Measurements from ENCODE around the gene GFOD1.

The GFOD1 gene

DNA sequence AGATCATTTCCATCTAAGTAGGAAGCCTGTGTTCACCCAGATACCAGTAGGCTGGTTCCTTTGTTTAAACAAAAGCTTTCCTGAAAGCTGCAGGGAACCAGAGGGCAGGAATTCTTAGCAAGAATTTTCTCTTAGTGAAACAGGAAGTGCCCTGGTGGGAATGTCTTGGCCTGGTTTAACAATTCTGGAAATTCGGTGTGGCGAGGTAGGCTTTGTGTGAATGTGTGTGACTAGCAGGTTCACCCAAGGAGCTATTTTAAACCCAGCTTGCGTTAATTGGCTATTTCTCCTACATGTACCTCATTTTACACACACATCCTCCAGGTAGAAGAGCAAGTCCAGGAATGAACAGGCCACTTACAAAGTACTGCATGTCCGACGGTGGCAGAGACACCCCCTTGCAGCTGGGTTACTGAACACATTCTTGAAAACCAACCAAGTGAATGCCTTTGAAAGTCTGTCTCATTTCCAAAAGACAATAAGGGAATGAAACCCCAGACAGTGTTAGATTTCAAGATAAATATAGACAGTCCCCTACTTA lies 64.6 kb downstream of the GFOD1 start:
- DNase-seq = no peak

DNA sequence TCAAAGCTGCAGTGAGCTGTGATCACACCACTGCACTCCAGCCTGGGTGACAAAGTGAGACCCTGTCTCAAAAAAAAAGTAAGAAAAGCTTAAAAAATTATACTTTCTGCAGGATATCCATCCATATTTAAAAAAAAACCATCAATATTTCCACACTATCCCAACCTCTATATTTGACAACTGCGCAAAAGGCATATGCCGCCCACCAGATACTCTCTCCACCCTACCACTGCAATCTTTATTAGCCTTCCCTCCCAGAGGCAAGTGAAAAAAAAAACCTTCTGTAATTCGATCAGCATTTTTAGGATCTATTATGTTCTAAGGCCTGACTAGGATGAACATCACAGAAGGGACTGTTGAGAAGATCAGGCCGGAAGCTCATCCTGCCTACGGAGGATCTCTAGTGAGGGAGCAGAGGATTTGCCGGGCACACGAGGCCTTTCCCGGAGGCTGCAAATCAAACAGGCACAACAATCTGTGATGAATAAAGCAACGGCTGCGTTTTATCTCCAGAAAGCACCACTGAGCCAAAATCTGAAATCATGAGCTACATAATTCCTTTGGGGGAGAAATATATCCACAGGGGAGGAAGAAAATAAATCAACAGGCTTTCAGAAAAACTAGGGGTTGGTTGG lies 65.9 kb downstream of the GFOD1 start:
- DNase-seq = no peak

DNA sequence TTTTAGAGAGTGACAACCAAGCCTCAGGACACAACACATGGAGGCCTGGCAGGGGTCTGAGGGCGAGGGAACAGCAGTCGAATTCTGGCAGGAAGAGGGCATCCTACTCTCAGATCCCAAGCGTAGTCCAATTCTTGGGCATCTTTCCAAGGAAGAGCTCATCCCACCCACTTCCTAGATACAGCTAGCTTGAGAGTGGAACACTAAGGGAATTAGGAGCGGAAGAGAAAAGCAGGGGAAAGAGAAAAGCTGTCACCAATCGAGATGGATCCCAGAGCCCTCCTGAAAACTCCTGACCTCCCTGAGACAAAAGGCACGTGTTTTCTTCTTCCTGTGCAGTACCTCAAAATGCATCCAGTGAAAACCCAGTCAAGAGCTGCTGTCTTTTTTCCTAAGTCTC lies 67.1 kb downstream of the GFOD1 start:
- DNase-seq = no peak

DNA sequence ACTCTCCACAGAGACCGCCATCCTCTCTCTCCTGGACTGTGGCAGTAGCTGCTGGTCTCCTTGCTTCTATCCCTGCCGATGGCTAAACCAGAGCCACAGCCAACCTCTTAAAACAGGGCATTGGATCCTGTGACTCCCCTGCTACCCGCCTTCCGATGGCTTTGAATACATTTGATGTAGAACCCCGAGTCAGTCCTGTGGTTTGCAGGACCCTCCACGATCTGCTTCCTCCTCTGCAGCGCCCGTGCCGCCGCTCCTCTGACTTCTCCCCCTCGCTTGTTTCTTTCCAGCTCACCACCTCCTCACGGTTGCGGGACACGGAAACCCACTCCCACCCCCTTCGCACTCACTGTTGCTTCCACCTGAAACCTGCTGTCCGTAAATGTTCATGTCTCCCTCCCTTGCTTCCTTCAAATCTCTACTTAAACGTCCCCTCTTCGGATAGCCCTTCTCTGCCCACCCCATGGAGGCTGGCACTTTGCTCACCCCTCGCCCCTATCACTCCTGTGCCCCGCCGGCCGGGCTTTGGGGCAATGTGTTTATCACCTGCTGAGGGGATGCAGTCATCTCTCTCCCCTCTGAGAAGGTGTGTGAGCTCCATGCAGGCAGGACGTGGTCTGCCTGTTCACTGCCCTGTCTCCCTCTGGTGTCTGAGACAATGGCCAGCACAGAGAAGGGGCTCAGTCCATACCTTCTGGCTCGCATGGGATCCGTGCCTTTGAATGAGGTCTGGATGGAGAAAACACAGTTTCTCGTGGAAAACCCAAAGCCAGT lies 67.8 kb downstream of the GFOD1 start:
- DNase-seq = no peak

DNA sequence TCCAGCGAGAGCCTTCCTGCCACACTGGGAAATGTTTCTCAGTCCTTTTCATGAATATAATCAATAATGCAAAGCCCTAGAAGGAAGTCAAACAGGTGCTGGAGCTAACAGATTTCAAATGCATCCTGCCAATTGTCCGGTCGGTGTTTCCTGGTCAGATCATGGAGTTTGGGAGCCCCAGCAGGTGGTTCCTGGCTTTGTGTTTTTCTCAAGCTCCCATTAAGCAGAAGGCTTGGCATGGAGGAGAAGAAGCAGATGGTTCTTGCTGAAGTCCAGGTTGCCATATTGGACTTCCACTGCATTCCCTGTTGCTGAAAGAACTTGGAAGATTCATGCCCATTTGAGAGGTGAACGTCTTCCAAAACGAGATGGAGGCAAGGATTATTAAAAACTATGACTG lies 68.6 kb downstream of the GFOD1 start:
- no peak for DNase-seq

DNA sequence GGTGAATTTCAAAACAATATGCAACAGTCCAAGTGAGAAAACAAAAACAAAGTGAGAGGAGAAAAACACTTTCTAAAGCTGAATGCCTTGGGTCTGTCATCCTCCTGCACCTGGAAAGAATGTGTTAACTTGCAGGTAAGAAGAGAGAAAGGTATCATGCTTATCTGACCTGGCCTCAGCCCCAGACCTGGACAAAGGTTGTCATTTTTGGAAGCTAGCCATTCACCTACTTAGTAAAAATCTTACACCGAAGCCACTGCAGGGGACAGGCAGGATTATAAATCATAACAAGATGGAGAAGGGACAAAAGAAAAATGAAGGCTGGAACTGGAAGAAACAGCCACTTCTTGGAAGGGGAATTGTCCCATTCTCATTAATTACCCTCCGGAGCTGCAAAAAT lies 69.4 kb downstream of the GFOD1 start:
- no peak for DNase-seq

DNA sequence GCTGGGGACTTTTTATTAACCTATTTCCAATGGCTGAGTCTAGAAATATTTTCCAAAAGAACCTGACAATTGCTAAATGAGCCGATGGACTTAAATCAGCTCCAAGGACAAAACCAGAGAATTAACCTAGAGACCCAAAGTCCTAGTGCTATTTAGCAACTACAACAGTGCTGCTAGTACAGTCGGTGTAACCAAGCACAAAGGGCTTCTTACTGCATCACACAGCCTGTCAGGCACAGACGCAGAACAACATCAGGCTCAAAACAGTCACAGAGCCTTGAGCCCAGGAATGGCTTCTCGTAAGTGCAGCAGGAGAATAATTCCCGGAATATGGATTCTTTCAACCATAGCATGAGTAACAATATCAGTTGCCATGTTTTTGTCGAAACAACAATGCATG lies 70.0 kb downstream of the GFOD1 start:
- DNase-seq = no peak

DNA sequence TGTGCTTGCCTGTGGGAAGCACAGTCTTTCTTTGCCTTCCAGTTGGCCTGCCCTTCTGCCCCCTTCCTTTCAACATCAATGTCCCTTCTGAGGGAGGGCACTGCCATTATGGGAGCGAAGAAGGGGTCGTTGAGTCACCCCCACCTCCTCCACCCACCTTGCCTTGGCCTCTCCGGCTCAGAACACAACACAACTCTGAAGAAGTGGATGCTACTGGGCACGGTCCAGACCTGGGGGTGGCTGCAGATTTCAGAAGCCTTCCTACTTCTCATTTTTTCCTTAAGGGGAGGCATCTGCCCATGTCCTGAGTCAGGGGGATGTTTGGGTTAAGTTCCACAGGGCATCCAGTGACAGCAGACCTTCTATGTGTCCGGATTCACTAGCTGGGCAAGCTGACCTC lies 72.1 kb downstream of the GFOD1 start:
- peak; percentile 46 to 83 (median 80) for DNase-seq

DNA sequence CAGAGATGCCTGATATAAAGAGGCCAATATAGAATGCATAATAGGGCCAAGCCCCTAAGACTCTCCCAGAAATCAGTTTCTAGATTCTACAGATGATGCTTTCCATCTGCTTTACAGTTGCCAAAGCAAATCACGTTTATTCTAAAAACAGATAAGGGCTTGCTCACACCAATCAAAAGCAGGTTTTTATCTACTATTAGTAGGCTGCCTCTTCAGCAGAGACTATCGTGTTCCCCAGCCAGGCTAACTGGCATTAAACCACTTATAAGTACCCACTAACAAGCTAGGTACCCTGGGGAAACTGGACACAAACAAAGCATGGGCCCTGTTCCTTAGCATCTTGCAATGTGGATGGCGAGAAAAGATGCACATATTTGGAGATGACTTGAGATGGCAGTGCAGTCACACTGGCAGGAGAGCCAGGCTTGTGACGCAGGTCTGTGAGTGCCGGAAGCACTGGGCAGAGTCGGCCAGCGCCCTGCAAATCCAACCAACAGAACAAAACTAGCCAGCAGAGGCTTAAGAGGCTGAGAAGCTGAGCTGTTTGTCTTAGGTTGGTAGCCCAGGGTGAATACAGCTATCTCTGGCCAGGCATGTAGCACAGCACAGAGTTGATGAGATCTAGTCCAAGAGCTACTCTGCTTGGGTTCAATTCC lies 73.4 kb downstream of the GFOD1 start:
- peak in 2 of 4 experiments; percentile 39 to 58 for DNase-seq

DNA sequence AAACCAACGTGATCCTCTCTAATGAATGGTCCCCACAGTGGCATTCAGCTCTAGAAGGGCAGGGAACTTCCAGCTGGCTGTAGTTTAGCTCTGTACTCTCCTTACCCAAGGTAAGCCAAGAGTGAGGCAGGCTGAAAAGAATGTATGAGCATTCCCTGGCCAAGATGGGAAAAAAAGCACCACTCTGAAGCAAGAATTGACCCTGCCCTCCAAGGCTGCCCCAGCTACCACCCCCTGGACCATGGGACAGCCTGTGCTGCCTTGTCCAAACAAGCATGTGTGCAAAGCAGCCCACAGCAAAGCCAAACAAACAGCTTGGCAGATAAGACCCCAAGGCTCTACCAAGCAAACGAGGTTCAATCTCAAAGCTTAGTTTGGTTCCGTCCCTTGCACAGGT lies 73.9 kb downstream of the GFOD1 start:
- DNase-seq = no peak

DNA sequence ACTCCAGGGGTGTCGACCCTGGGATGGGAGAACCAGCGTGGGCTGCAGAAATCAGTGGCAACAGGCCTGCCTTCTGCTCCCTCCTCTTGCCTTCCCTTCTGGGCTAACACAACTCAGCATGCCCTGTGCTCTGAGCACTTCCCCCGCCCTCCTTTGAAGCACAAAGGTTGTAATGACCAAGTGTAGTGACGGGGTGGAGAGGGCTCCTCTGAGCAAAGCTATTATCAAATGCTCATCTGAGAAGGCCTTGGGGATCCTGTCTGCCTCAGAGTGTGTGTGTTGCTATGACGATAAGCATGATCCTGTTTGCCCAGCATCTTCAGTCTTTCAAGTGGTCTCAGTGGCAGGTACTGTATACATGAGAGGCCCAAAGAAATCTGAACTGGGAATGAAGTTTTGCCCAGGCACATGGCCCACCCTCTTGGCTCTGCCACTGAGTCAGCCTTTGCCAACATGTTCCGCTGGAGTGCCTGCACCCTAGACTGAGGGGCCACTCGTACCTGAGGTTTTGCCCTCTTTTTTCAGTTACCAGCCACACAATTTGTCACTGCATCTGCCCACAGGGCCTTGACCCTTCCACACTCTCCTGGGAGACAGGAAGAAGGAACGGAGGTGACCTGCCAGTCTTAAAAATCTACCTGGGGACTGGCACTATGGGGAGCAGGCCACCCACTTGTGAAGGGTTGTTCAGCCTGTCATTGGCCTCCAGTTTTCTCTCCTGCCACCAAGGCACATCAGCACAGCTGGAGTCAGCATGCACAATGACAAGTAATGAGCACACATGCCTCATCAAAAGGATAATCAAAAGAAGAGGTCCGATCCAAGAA lies 74.5 kb downstream of the GFOD1 start:
- DNase-seq = peak in 3 of 4 experiments; percentile 48 to 62 (median 60)

DNA sequence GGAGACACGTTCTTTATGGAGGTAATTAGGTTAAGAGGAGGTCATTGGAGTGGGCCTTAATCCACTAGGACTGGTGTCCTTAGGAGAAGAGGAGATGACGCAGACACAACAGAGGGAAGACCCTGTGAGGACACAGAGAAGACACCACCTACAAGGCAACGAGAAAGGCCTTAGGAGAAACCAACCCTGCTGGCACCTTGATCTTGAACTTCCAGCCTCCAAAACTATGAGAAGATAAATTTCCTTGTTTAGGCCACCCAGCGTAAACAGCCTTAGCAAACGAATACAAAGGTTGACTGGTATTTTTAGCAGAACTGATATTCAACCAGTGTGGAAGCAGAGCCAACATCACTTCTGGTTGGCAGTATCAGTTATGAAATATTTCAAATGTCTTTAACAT lies 75.2 kb downstream of the GFOD1 start:
- no peak for DNase-seq

DNA sequence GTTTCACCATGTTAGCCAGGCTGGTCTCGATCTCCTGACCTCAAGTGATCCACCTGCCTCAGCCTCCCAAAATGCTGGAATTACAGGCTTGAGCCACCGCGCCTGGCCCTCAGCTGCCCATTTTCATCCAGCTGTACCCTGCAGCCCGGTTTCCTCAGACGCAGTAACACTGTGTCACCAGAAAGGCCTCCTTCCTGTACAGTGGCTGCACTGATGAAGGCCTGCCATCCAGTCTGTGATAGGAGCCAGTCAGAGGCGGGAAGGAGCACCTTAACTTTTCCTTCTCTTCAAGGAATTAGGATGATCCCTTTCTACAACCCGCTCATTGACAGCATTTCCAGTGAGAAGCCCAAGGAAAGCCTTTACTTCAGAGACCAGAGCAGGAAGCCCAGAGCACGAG lies 75.9 kb downstream of the GFOD1 start:
- no peak for DNase-seq

DNA sequence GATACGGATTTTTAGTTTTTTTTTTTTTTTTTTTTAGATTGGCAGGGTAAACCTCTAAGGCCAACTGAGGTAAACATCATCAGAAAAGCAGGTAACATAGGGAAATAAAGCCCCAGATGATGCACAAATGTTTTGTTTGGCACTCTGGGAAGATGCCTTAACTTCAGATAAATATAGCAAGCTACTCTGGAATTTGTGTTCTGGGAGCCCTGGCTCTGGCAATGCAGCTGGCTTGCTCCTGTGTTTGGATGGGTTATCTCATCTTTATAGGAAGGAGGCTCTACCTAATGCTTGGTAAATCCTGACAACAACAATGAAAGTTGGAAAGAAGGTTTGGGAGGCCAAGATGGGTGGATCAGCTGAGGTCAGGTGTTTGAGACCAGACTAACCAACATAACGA lies 77.4 kb downstream of the GFOD1 start:
- DNase-seq = no peak

DNA sequence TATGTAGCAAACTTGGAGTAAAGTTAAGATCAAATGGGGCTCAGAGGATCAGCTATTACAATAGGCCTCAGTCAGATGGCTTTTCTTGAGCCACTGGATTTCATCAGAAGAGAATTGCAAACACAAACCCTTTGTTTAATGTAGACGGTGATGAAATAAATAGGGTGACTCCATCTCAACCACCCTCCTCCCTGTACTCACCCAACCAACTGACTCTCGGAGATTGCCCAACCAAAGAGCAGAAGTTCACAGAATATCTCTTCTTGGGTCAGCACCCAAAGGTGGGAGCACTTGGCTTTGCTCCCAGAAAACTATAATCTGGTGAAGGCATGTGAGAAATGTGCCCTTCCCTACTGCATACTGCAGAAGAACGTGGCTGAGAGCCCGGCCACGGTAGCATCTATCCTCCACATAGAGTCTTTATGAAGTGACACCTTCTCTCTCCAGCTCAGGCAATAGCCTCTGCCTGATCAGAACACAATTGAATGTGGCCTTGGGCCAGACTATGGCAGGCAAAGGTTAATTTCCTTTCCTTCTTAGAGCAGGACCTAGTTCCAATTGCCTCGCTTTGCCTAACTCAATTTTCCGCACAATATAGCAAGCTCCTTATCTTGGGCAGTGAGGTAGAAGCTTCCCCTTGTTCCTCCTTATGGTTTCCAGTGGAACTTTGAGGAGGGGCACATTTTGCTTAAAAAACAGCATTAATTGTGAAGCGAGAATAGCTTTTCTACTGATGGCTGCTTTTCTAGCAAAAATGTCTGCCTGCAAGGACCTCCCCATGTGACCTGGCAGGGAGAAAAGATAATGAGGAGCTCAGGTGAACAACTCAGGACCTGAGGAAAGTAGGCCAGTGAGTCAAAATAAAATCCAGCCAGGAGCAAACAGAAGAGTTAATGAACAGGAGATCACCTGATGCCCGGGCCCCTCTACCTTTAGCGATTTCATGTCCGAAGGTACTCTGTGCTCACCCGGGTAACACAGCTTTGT lies 79.4 kb downstream of the GFOD1 start:
- peak; percentile 88 to 98 (median 92) for DNase-seq

DNA sequence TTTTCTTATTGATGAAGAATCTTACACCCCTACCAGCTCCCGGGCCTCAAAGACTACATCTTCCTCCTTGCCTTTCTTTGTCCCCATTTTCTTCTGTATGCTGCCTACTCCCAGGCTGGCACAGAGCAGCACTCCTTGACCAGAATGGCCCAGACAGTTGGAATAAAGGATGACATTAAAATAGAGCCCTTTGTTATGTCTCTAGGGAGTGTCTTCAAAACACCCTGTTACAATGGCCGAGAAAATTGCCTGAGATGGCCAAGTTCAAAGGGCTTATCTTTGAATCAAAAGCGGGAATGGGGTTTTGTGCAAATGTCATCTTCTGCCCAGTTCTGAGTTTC lies 80.1 kb downstream of the GFOD1 start:
- DNase-seq = no peak

DNA sequence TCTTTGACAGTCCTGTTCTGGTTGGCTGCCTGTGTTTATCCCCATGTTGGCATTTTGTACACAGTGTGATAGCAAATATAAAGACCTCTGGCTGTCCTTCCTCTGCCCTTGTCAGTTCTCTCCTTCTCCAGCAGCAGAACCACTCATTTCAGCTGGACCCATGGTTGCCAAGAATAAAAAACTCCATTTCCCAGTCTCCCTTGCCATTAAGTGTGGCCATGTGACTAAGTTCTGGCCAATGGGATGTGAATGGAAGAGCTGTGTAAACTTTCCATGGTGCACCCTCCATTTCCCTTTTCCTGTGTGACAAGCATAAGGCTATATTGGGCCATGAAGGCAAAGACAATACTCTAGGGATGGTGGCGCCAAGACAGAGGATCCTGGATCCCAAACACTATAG lies 80.6 kb downstream of the GFOD1 start:
- DNase-seq = peak; percentile 34 to 54 (median 48)

DNA sequence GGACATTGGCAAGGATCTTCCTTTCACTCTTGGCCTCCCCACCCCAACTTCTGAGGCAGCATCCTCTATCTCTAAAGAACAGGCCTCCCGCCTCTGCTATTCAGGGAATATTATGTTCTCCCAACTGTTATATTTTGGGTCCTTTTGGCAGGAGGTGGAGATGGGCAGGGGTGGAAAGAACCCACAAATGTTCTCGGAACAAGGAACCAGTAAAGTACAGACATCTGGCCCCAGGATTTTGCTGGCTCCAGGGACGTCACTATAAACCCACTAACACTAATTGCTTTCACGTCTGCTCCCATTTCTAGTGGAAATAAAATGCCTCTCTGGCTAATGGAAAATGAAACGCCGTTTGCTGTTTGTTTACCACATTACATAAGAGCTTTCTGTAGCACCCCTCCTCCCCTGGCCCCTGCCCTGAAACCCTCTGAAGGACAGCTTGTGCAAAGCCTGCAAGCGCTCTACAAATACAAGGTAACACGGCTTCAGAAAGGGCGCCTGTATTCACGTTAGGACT lies 81.4 kb downstream of the GFOD1 start:
- DNase-seq = no peak

DNA sequence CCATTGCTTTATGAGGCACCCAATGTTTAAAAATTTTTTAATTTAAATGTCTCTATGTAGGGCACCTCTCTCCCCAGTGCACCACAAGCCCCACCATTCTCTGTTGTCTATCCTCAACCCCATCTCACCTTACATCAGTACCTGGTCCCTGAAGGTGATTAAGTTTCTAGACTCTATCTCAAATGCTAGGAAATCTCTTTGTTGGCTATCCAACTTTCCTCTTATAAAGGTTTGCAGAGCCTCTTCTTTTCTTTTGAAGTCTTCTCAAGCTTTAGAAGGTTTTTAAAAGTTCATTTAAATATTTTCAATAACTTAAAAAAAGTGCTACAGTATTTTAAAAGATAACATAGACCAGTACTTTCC lies 82.5 kb downstream of the GFOD1 start:
- no peak for DNase-seq

DNA sequence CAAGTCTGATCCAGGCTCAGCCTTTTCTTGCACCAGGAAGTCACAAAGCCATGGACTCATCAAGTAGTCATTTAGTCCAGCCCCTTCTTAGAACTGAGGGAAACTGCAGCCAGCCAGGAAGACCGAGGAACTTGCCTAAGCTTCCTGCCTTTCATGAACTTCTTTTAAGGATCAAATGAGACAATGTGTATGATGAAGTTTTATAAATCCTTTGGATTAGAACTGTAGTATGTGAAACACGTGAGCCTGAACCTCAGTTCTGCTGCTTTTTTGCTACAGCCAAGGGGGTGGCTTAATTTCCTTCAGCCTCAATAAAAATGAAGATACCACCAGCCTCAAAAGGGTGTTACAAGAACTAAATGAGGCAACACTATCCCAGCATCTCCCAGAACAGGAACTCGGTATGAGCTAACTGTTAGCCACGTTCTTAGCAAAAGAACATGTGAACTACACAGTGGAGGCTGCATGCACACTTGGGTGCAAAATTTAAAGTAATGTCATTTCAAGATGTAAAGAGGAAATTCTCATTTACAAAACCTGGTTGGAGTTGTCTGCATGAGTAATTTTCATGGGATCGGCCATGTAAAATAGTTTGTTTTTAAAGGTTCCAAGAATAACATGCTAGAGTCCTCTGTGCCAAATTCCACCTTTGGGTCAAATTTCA lies 83.0 kb downstream of the GFOD1 start:
- DNase-seq = peak; percentile 75 to 91 (median 82)

DNA sequence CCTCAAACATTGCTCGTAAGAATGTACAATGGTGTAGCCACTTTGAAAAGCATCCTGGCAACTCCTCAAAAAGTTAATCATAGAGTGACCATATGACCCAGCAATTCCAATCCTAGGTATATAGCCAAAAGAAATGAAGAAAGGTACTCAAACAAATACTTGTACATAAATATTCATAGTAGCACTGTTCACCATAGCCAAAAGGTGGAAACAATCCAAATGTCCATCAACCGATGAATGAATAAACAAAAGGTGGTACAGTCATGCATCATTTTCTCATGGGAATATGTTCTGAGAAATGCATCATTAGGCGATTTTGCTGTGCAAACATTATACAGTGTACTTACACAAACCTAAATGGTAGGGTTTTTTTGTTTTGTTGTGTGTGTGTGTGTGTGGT lies 84.7 kb downstream of the GFOD1 start:
- no peak for DNase-seq
